HuH-7 (cell line): Measurements from ENCODE around the gene FAM53B.

Source experiments
- DNase-seq: peaks from one replicate; pipeline ENCODE4 v3.0.0; 2011; ENCODE audit warnings: low spot score

The FAM53B gene

DNA sequence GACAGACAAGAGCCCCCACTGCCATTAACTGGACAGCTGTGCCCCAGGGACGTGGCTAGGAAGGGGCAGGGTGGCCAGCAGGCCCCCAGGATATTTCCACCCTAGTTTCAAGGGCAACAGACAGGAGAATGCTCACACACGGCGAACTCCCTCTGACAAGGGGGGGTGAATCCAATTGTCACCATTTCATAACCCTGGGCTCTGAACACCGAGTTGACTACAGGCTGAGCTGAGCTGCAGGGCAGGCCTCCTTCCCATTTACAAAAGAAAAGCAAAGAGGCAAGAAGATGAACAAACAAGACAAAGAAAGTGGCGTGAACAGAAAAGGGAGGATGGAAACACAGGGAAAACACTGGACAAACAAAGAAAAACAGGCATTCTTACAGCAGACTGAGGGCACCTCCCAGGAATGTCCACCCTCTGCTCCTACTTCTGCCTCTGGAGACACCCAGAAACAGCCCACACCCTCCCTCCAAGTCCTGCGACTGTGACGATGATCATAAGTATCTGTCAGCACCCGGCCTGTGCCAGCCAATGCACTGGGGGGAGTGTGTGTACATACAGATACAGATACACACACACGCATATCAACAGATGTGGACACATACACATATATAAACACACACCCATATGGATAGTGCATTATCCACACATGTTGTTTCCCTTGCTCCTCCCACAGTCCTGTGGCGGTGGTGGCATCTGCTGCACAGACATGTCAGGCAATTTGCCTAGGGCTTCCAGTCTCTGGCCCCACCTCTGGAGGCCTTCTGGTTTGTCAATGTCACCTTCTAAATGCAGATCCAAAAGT is 66.2 kb downstream of the FAM53B start:
- DNase-seq, result no peak

DNA sequence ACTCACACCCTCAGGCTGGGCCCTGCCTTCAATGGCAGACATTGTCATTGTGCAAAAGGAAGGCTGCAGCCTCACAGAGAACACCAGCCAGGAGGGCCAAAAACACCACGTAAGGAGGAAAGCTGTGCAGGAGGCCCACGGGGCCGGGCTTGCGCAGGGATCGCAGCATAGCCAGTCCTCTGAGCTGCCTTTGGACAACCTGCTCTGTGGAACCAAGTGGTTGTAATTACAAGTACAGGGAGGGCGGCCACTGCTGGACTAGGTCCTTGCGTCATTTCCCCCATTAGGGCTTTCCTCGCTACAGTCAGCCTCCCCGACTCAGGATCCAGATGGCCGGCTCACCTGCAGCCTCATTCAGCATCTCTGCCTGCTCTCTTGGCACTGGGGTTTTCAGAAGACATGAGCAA is 66.9 kb downstream of the FAM53B start:
- no peak for DNase-seq

DNA sequence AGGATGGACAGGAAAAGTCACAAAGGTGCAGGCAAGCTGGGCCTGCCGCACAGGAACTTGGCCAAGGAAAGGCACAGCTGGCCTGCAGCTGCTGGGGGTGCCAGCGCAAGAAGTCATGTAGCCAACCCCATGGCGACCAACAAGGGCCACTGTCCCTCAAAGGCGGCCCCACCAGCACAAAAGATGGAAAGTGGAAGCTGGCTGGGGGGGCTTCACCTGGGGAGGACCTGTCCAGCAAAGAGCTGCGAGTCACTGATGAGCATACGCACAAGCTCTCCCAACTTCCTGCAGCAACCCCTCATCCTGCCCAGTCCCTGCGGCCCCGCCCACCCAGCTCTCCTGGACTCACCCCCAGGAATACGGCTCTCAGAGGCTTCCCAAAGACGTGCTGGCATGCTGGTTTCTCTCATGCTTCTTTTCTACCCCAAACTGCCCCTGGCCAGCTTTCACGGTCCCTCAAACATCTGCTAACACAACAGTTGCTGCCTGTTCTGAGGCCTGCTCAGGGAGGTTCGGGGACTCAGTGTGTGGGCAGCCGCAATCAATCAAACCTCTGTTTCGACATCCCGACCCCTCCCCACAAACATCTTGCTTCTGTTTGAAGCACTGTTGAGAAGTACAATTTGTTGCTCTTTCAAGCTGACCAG is 67.6 kb downstream of the FAM53B start:
- no peak for DNase-seq

DNA sequence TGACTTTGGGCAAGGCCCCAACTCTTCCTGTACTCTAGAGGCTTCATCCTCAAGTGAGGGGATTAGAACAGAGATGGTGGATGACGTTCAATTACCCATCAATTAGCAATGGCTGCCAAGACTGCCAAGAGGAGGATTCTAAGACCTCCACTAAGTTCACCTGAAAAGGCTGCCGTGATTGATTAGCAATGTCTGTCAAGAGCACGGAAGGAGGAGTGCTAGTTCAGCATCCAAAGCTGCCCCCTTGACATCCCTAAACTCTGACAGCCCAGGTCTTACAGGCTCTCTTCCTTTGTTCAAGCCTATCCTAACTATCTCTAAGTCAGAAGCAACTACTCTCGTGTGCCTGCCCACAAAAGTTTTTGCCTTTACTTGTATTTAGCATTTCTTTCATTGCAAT is 68.4 kb downstream of the FAM53B start:
- no peak for DNase-seq

DNA sequence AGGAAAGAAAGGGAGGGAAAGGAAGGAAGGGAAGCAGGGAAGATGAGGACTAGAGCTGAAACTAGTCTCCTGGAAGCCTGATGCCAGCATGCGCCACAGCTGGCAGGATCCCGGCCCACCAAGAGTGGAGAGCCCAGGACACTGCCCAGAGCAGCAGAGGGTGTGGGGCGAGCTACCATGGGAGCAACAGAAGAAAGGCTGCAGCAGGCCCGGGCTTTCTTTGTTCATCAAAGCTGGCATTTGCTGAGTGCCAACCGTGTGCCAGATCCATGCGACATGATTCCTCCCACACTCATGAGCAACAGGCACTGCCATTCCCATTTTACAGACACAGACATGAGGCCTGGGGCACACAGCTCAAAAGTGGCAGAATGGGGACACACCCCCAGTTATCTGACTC is 68.9 kb downstream of the FAM53B start:
- DNase-seq, result no peak

DNA sequence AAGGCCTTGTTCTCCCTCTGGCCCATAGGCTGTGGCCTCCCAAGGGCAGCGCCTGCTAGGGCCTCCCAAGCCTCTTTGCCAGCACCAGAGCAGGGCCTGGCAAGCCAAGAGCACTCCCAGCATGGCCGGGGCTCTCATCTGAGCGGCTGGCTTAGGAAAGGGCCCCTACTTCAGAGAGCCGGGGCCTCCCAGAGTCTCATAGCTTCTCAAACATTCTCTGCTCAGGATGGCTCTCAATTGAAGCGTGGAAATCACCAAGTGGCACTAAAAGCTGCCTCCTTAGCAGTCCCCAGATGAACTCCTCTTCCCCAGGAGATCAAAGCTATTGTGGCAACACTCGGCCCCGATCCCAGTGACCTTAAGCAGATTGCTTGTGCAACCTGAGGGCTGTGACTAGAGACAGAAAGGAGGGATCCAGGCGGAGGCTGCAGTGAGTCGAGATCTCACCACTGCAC is 69.4 kb downstream of the FAM53B start:
- peak; percentile 44 for DNase-seq

DNA sequence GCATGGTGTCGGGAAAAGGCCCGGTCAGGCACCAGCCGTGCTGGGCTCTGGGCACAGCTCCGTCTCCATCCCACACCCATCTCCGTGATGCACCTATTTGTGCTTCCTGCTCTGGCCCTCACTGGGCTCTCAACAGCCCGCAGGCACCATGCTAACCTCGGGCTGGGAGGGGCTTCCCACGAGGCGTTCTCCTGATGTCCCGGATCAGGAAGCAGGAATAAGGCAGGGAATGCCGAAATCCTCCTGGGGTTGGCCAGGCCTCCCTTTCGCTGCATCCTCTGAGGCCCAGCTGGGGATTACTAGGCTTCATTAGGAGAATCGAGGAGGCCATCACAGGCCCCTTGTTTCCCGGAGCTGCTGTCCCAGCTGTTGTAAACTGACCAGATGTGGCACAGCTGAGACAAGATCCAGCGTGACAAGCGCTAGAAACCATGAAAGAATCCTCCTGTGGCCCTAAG is 72.0 kb downstream of the FAM53B start:
- DNase-seq, result no peak

DNA sequence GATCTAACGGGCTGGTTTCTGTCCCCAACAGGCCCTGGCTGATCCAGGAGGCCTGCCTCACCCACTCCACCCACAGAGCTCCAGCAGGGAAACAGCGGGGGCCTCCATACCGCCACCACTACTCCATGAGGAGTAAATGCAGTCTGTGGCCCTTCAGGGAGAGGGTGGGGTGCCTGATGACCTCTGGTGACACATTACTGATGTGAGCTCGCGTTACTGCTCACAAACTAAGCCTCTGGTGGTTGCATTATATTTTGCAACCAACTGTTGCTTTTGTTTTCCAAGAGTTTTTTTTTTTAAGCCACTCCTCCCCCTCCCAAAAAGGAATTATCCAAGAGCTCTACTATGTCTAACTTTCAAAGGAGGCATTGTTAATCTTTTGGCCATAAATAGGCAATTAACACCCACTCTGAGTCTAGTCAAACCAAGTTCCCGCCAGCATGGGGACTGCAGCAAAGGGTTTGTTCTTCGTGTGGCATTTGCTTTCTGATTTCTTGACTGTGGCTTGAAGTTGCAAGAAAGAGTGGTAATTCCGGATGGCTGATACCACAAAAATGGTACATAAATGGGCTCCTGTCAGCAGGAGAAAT is 72.6 kb downstream of the FAM53B start:
- DNase-seq, result peak; percentile 94

DNA sequence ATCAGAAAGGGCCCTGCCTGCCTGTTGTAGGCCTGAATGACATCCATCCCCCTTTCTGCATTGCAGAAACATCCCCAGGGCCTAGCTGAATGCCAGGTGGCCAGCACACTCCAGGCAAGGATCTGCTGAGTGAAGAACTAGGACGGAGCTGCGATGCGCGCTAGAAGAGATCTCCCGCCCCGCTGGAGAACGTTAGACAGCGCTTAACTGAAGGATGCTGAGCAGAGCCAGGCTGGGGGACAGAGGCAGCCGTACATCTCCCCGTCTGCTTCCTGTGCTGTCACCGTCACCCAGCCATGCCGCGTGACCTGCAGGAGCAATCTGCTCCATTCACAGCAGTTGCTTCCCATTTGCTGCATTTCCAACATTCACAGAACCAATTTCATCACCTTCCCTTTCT is 73.3 kb downstream of the FAM53B start:
- no peak for DNase-seq

DNA sequence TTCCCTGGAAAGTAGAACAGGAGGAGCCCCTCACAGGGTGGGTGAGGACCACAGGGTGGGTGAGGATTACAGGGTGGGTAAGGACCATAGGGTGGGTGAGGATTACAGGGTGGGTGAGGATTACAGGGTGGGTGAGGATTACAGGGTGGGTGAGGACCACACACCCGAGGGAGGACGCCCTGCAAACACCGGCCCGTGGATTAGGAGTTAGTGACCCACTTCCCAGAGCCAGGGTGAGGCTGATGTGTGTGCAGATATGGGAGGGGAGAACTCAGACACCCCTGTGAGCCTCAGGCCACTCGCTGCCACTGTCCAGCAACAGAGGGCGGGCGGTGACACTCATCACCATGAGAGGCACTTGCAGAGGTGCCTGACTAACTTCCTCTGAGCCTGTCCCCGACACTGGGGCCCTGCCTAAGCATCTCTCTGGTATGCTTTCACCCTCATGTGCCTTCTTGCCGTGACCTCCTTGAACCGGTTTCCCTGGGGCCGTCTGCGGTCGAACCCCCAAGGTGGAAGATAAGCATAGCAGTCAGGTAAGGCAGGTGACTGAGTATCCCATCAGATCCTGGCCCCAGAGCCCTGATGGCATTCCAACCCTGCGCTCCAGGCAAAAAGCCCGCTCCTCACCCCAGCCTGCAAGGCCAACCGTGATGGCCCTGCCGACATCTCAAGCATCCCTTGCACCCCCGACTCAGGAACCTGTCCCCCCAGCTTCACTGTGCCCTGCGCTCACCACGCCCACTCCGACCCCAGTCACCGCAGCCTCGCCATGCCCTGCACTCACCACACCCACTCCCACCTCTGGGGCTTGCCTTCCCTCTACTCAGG is 74.1 kb downstream of the FAM53B start:
- DNase-seq, result no peak

DNA sequence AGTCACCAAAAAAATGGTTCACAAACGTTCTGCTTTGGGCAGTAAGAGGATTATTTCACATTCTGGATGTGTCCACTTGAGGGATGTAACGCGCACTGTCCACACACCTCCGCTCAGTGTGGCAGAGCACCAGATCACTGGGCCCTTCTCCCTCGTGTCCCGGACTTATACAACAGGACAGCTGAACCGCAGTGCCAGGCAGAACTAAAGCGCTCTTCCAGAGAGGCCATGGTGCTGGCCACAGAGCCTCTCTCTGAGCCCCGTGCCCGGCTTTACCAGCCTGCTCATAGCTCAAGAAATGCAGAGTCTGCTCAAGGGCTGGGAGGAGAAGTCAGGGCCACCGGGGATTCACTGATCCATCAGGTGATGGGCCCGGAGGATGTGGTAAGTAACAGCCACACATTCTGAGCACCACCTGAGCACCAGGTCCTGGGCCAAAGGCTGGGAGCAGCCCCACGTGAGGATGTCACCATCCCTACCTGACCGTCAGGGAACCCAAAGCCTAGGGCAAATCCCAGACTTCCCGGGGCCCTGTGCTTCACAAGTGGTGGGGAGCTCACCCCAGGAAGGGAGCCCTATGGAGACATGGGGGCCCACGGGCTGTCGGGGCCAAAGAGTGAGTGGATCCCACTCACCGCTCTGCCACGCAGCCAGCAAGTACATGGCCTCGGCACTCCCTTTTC is 74.9 kb downstream of the FAM53B start:
- no peak for DNase-seq

DNA sequence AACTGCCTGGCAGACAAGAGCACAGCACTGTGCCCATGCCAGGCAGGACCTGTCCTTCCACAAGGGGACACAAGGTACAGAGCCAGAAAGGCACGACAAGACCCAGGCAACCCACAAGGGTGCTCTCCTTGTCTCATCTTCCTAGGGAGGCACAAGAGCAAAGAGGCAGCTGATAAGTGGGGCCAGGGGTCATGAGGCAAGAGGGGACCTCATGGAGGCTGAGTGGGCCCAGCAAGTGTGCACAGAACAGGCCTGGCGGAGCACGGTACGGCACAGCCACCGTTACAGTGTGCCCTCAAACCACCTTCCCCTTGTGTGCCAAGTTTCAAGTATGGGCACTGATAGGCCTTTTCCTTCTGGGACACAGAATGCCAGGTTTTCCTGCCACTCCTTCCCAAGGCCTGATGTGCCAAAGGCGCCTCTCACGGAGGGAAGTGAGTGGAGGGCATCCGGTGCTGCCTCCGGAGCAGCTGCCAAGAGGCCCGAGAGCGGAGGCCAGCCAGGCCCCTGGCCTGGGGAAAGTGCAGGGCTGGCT is 75.6 kb downstream of the FAM53B start:
- DNase-seq, result no peak

DNA sequence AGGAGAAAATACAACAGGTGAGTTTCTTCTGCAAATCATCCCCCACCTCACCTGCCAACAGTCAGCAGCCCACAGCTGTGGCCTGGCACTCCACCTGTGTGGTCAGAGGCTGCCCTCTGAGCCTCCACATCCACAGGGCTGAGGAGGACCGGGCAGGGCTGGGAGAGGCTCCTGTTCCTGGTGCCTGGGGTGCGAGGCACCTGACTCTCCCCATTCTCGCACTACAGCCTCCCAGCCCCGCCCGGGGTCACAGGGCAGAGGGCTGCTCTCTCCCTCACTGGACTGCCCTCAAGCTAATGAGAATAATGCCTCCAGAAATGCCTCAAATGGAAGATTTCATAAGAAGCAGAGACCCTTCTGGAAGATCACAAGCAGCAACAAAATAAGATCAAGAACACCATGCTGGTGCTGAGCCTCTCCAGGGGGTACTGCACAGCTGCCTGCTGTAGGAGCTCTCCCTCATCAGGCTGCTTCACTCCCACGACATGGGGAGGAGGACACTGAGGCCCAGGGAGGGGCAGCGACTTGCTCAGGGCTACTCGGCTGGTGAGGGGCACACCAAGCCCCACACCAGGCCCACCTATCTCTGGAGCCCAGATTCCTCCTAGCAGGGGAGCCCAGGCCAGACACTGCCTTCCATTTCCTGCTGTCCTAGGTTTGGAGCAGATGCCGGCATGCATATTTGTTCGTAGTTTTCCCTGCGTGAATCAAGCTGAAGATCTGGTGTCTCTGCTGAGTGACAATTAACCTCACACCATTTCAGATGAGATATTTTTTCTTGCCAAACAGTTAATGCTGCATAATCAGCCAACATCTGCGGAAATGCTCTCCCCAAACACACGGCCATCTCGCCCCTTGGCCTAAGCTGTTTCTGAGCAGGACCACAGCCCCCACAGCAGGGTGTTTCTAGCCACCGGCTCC is 76.5 kb downstream of the FAM53B start:
- DNase-seq, result no peak

DNA sequence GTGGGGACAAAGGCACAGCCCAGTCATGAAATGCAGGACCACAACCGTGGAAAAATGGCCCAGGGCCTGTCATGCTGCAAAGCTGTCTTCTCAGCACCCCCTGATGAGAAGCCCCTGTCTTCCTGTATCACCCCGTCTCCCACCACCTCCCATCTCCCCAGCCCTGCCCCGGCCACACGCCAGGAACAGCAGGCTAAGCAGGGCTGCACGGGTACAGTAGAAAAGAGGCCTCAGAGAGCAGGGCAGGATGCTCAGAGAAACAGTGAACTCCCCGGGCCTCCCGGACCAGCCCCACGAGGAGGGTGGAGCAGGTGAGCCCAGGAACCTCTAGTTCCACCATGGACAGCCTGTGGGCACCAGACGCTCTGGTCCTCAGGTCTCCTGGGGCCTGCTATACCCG is 77.7 kb downstream of the FAM53B start:
- no peak for DNase-seq

DNA sequence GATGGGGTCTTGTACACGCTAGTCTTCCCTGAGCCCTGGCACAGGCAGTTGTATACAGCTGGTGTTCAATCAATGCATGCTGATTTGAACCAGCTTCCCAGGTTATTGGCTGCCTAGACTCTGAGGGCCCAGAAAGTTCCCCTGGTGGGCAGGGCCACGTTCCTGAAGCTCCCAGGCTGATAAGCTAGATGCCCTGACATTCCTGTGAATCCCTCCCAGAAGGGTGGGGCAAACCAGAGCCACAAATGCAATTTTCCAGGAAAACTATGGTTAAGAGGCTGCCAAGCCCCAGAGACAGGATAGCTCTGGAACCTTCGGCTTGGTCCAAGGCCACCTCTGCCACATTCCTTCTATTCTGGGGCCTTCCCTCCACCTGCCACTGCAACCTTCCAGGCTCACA is 78.2 kb downstream of the FAM53B start:
- peak; percentile 46 for DNase-seq

DNA sequence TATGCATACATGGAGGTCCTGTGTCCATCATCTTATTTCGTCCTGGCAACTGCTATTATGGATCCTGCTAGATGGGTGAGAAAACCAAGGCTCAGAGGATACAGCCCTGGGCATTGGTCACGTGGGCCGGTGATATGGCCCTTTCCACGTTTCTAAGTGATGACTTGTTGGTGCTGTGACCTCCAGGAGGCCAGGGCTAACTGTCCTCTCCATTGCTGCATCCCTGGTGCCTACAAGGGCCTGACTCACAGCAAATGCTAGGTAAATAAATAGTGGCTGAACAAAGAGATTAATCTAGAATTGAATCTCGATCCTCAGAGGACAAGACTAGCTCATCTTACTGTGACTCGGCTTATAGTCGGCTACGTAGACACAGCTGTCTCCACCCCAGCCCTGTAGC is 78.6 kb downstream of the FAM53B start:
- DNase-seq, result no peak

DNA sequence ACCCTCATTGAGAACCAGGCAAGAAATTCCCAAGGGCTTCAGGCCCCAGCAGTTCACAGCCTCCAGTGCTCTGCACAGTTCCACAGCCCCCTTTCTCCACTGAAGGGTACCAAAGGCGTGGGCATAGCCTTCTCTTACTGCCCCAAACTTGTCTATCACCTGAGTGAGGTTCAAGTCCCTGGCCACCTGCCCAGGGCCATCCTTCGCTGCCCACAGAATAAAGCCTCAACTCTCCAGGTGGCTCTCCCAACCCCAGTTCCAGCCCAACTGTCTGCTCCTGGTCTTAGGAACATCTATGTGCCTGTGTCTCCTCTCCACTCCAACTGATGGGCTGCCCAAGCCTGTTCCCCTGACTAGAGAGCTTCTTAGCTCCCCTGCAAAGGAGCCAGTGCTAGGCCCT is 79.1 kb downstream of the FAM53B start:
- DNase-seq, result no peak

DNA sequence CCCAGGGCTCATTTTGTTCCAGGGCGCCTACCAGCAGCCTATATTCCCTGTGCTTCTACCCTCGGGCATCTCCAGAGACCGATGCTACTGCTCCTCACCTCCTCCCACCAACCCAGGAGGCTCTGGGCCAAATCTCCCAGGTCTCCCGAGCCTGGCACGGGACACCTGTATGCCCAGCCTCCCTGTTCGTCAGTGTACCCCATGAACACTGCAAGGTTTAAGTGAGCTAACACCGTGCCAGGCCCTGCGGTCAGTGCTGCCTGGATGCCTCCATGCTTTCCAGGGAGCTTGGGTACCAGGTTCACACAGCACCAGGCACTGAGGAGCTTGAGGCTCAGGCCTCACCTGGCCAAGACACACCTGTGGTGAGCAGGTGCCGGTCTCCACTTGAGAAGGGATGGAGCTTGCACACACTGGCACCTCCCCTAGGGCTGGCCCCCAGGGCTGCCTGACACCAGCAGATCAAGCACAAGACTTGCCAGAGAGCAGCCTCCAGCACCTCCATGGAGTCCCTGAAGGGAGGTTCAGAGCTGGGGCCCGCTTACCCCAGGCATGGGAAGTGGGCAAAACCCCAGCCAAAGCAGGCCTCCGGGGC is 80.3 kb downstream of the FAM53B start:
- DNase-seq, result no peak

DNA sequence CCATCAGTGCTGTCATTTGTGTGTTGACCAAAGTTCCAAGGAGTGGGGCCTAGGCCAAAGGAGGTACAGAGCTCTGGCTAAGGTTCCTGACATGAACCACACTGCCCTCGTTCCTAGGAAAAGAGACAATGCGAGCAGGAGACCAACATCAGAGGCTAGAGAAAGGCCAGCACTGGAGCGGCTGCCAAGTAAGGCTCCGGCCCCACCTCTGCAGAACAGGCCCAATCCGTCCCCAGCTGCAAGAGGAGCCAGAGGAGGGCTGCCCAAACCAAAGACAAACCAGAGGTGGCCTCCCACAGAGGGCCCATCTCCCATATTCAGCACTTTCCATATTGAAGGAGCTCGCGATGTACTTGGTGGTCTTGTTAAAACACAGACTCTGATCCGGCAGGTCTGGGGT is 81.0 kb downstream of the FAM53B start:
- DNase-seq, result no peak

DNA sequence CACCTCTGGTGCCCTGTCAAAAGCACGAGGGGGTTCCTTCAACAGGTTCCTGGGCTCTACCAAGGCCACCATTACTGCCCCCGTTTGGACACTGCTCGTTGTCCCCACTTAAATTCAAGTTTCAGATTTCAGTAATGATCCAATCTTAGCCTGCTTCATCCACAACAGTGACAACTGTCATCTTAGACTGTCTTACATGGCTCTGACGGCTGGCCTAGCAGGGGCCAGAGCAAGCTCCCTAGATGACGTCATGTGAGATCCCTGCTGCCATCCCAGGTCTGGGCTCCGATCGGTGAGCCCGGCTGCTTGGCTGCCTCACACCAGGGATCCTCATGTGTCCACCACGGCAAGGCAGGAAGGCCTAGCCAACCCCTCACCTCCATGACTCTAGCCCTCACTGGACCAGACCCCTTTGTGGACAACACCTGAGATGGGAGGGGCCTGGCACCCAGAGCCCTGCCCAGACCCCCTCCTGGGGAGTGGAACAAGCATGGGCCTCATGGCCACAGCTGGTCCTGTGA is 82.5 kb downstream of the FAM53B start:
- DNase-seq, result no peak
